OCI-LY1 (cell line): ENCODE data around the gene ACKR2.

ENCODE experiments used
- H2AFZ ChIP-seq: fragments of 200-600 bp; sonication (generic), shearing (Covaris generic); 2 replicates; pipeline ENCODE4 v1.6.0; 2014; ENCODE audit warnings: antibody characterized with exemption, mild to moderate bottlenecking, low read length
- H3F3A ChIP-seq: fragments of 200-600 bp; sonication (generic), shearing (Covaris generic); 2 replicates; pipeline ENCODE4 v1.6.0; 2014; ENCODE audit warnings: mild to moderate bottlenecking, antibody characterized with exemption, low read length, moderate library complexity; ENCODE audit not compliant: insufficient read depth
- H3K27ac ChIP-seq: fragments of 200-600 bp; sonication (generic); 2 replicates; pipeline ENCODE4 v1.5.1; 2014; ENCODE audit warnings: low read length, mixed run types, mild to moderate bottlenecking, low read depth; ENCODE audit not compliant: poor library complexity, severe bottlenecking
- H3K27me3 ChIP-seq: fragments of 200-600 bp; sonication (generic); 2 replicates; pipeline ENCODE4 v1.6.0; 2014; ENCODE audit warnings: antibody characterized with exemption, mild to moderate bottlenecking, low read length, moderate library complexity; ENCODE audit not compliant: insufficient read depth
- H3K36me3 ChIP-seq: fragments of 200-600 bp; sonication (generic); 2 replicates; pipeline ENCODE4 v1.6.1; 2014; ENCODE audit warnings: mild to moderate bottlenecking, antibody characterized with exemption, low read length, moderate library complexity, mixed read lengths; ENCODE audit not compliant: insufficient read depth
- H3K4me1 ChIP-seq: fragments of 200-600 bp; sonication (generic); 2 replicates; pipeline ENCODE4 v1.5.1; 2014; ENCODE audit warnings: mild to moderate bottlenecking, low read length, moderate library complexity; ENCODE audit not compliant: insufficient read depth, severe bottlenecking
- H3K4me2 ChIP-seq: fragments of 200-600 bp; sonication (generic), shearing (Covaris generic); 2 replicates; pipeline ENCODE4 v1.6.1; 2014; ENCODE audit warnings: low read length
- H3K4me3 ChIP-seq: fragments of 200-600 bp; sonication (generic); 2 replicates; pipeline ENCODE4 v1.5.1; 2014; ENCODE audit warnings: low read length, low read depth, mild to moderate bottlenecking, mixed read lengths; ENCODE audit not compliant: poor library complexity, severe bottlenecking
- H3K79me2 ChIP-seq: fragments of 200-600 bp; shearing (Covaris generic); 2 replicates; pipeline ENCODE4 v1.6.1; 2016; ENCODE audit warnings: mixed run types, low read length, mixed read lengths; ENCODE audit not compliant: insufficient read depth
- H3K9ac ChIP-seq: fragments of 200-600 bp; sonication (generic), shearing (Covaris generic); 2 replicates; pipeline ENCODE4 v1.6.1; 2014; ENCODE audit warnings: mild to moderate bottlenecking, low read length, mixed read lengths
- H3K9me2 ChIP-seq: fragments of 200-600 bp; sonication (generic), shearing (Covaris generic); 2 replicates; pipeline ENCODE4 v1.6.1; 2014; ENCODE audit warnings: low read depth, mild to moderate bottlenecking, low read length, mixed read lengths
- H3K9me3 ChIP-seq: fragments of 200-600 bp; shearing (Covaris generic); 2 replicates; pipeline ENCODE4 v1.6.1; 2014; ENCODE audit warnings: low read length, mixed read lengths
- H4K20me1 ChIP-seq: fragments of 200-600 bp; sonication (generic), shearing (Covaris generic); 2 replicates; pipeline ENCODE4 v1.6.0; 2016; ENCODE audit warnings: mild to moderate bottlenecking, low read length; ENCODE audit not compliant: insufficient read depth
- EZH2 ChIP-seq: fragments of 200-600 bp; sonication (generic), shearing (Covaris generic); IDR thresholded peaks from 2 replicates; pipeline ENCODE4 v1.8.0; 2017; ENCODE audit warnings: borderline replicate concordance, mixed run types, mild to moderate bottlenecking, antibody characterized with exemption, low read length, moderate library complexity, mixed read lengths
- TF ChIP-seq, protein P1 (sequence below): fragments of 200-600 bp; sonication (generic), shearing (Covaris generic); IDR thresholded peaks from 2 replicates; pipeline ENCODE4 v1.5.1; 2017; ENCODE audit warnings: mild to moderate bottlenecking, antibody characterized with exemption, low read length, moderate library complexity, mixed read lengths

ACKR2 gene

GRCh38 chr3:42908675-42909074 is 99.4 kb downstream of the ACKR2 start:
- Histone ChIP-seq H2AFZ (no peak overlapping the region), H3K9me2 (no peaks in the 10 kb centered on the region), H3K36me3 (no peaks in the 10 kb centered on the region), H3K4me2 (no peak overlapping the region), H3K79me2 (no peaks in the 10 kb centered on the region), H3K27ac (no peak overlapping the region), H4K20me1 (no peaks in the 10 kb centered on the region), H3K9ac (no peak overlapping the region), H3K4me3 (no peak overlapping the region), H3K4me1 (no peaks in the 10 kb centered on the region), H3K27me3 (no peaks in the 10 kb centered on the region), H3F3A (no peaks in the 10 kb centered on the region), H3K9me3 (peaks cover 4% of the 10 kb centered on the region; the same call in 1 of the 2 replicates)
- TF ChIP-seq, protein P1, sequence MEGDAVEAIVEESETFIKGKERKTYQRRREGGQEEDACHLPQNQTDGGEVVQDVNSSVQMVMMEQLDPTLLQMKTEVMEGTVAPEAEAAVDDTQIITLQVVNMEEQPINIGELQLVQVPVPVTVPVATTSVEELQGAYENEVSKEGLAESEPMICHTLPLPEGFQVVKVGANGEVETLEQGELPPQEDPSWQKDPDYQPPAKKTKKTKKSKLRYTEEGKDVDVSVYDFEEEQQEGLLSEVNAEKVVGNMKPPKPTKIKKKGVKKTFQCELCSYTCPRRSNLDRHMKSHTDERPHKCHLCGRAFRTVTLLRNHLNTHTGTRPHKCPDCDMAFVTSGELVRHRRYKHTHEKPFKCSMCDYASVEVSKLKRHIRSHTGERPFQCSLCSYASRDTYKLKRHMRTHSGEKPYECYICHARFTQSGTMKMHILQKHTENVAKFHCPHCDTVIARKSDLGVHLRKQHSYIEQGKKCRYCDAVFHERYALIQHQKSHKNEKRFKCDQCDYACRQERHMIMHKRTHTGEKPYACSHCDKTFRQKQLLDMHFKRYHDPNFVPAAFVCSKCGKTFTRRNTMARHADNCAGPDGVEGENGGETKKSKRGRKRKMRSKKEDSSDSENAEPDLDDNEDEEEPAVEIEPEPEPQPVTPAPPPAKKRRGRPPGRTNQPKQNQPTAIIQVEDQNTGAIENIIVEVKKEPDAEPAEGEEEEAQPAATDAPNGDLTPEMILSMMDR: no peak
- no peak for TF ChIP-seq EZH2

DNA sequence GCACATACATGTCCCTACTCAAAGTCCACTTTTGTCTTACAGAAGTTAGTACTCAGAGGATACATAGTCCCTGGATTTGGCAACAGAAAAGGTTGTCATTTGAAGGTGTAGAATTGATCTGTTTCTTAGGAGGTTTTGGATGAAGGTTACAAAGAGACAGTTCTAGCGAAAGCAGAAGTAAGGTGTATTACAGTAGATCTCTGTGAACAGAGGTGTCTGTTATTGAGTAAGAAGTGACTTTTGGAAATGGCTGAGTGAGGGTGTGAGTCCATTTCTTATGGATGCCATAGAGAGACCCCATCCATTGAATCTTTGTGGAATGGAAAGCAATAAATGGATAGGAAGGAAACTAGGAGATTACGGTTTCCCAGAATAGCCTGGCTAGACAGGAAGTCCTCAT is 102.3 kb downstream of the ACKR2 start:
- Histone ChIP-seq H3K9me2 (no peaks in the 10 kb centered on the region), H3K4me1 (no peaks in the 10 kb centered on the region), H2AFZ (no peak overlapping the region), H3K79me2 (no peaks in the 10 kb centered on the region), H3K36me3 (no peaks in the 10 kb centered on the region), H3F3A (no peaks in the 10 kb centered on the region), H3K27ac (no peak overlapping the region), H3K9me3 (peaks cover 21% of the 10 kb centered on the region), H3K9ac (no peak overlapping the region), H4K20me1 (no peaks in the 10 kb centered on the region), H3K4me2 (no peak overlapping the region), H3K4me3 (no peak overlapping the region), H3K27me3 (no peaks in the 10 kb centered on the region)
- TF ChIP-seq EZH2: no peak
- TF ChIP-seq, protein P1: no peak

- Histone ChIP-seq H3K79me2 (no peaks in the 10 kb centered on the region), H3K9ac (no peak overlapping the region), H3F3A (no peaks in the 10 kb centered on the region), H3K36me3 (no peaks in the 10 kb centered on the region), H3K9me3 (peaks cover 21% of the 10 kb centered on the region), H3K27ac (no peak overlapping the region), H4K20me1 (no peaks in the 10 kb centered on the region), H3K4me1 (no peaks in the 10 kb centered on the region), H3K9me2 (no peaks in the 10 kb centered on the region), H3K4me2 (no peak overlapping the region), H3K4me3 (no peak overlapping the region), H3K27me3 (no peaks in the 10 kb centered on the region), H2AFZ (no peak overlapping the region)
- TF ChIP-seq, protein P1: no peak
- TF ChIP-seq EZH2: no peak
Measured at GRCh38 chr3:42914771-42915515, 105.7 kb downstream of the ACKR2 start.
